Measurements from ENCODE around the gene ASPSCR1.

Gene ASPSCR1

DNA sequence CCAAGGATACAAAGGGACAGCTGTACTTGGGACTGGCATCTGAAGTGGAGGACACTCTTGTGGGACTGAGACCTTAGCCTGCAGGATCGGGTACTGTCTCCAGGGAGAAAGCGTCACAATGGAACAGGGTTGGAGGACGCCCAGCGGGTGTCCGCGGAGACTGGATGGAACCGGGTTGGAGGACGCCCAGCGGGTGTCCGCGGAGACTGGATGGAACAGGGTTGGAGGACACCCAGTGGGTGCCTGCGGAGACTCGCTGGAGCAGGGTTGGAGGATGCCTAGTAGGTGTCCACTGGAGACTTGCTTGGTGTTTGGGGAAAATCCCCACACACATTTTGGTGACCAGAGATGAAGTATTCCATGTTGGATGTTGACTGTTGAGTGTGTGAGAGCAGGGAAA is 30.2 kb upstream of the ASPSCR1 start, which contains the start of gene MYADML2:
Gene MYADML2, minus strand, starts transcription at position 45 of the 400 bp plus-strand sequence. CDS start 5,492 bp downstream, outside the sequence.
- TF ChIP-seq FOXP2 (optimal IDR thresholded peaks at IDR 0.05; ENCODE audit: borderline replicate concordance, extremely low read depth, extremely low read length, insufficient read depth), result no peak
- TF ChIP-seq SIN3A (IDR thresholded peaks at IDR 0.05; ENCODE audit: borderline replicate concordance, insufficient read depth, low read length), result no peak
- TF ChIP-seq POLR2AphosphoS5 (IDR thresholded peaks at IDR 0.05; ENCODE audit: low read depth, low read length), result no peak
- TF ChIP-seq TAF1 (IDR thresholded peaks at IDR 0.05; ENCODE audit: borderline replicate concordance, insufficient read depth, low read length), result no peak
- TF ChIP-seq, protein P1, sequence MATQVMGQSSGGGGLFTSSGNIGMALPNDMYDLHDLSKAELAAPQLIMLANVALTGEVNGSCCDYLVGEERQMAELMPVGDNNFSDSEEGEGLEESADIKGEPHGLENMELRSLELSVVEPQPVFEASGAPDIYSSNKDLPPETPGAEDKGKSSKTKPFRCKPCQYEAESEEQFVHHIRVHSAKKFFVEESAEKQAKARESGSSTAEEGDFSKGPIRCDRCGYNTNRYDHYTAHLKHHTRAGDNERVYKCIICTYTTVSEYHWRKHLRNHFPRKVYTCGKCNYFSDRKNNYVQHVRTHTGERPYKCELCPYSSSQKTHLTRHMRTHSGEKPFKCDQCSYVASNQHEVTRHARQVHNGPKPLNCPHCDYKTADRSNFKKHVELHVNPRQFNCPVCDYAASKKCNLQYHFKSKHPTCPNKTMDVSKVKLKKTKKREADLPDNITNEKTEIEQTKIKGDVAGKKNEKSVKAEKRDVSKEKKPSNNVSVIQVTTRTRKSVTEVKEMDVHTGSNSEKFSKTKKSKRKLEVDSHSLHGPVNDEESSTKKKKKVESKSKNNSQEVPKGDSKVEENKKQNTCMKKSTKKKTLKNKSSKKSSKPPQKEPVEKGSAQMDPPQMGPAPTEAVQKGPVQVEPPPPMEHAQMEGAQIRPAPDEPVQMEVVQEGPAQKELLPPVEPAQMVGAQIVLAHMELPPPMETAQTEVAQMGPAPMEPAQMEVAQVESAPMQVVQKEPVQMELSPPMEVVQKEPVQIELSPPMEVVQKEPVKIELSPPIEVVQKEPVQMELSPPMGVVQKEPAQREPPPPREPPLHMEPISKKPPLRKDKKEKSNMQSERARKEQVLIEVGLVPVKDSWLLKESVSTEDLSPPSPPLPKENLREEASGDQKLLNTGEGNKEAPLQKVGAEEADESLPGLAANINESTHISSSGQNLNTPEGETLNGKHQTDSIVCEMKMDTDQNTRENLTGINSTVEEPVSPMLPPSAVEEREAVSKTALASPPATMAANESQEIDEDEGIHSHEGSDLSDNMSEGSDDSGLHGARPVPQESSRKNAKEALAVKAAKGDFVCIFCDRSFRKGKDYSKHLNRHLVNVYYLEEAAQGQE (IDR thresholded peaks at IDR 0.05; ENCODE audit: insufficient read depth in 1 of 2, low read depth in 2 of 2, low read length in 2 of 2), result no peak

DNA sequence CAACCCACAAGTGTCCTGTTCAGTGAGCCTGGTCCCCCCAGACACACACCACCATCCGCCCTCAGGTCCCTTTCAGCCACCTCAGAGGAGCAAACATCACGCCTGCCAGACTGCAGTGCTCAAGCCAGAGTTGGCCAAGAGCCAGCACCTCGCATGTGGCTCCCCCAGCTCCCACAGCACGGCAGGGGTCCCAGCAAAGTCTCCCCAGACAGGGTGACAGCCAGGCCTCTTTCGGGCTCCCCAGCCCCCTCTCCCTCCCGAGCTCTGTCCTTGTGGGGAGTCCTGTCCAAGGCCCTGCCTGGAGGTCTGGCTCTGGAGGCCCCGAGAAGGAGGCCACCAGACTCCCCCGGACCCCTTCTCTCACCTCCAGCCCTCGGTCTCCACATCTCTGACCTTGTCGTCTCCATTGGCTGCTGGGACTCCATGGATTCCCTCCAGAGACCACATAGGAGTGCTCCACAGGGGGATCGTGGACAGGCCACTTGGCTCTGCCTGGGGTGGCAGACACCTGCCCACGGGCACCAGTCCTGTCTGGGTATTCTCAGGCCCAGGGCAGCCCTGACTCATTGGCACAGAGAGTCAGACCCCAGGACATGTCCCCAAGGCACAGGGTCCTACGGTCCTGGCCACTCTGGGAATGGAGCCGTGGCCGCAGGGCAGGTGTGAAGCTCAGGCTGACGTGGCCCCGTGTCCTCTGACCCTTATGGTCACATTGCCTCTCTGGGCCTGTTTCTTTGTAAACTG is 28.6 kb upstream of the ASPSCR1 start:
- TF ChIP-seq, protein P1 (IDR thresholded peaks at IDR 0.05; ENCODE audit: insufficient read depth in 1 of 2, low read depth in 2 of 2, low read length in 2 of 2), result no peak
- TF ChIP-seq SIN3A (IDR thresholded peaks at IDR 0.05; ENCODE audit: borderline replicate concordance, insufficient read depth, low read length), result no peak
- TF ChIP-seq TAF1 (IDR thresholded peaks at IDR 0.05; ENCODE audit: borderline replicate concordance, insufficient read depth, low read length), result no peak
- no peak for TF ChIP-seq POLR2AphosphoS5 (IDR thresholded peaks at IDR 0.05; ENCODE audit: low read depth, low read length)
- TF ChIP-seq FOXP2 (optimal IDR thresholded peaks at IDR 0.05; ENCODE audit: borderline replicate concordance, extremely low read depth, extremely low read length, insufficient read depth), result no peak

DNA sequence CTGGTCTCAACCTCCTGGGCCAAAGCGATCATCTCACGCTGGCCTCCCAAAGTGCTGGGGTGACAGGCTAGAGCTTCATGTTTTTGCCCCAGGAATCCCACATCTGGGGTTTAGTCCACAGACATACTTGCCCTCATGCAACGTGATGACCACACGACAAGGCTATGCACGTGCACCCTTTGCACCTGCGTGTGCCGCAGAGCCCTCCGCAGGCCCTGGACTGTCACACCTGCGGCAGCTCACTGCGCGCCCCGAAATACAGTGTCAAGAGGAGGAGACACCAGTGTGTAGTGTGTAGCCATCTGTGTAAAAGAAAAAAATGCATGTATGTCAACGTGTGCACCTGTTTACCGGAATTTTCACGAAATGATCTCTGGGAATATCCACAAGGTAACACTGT is 26.9 kb upstream of the ASPSCR1 start:
- TF ChIP-seq POLR2AphosphoS5 (IDR thresholded peaks at IDR 0.05; ENCODE audit: low read depth, low read length), result no peak
- no peak for TF ChIP-seq TAF1 (IDR thresholded peaks at IDR 0.05; ENCODE audit: borderline replicate concordance, insufficient read depth, low read length)
- TF ChIP-seq SIN3A (IDR thresholded peaks at IDR 0.05; ENCODE audit: borderline replicate concordance, insufficient read depth, low read length), result no peak
- TF ChIP-seq FOXP2 (optimal IDR thresholded peaks at IDR 0.05; ENCODE audit: borderline replicate concordance, extremely low read depth, extremely low read length, insufficient read depth), result no peak
- TF ChIP-seq, protein P1 (IDR thresholded peaks at IDR 0.05; ENCODE audit: insufficient read depth in 1 of 2, low read depth in 2 of 2, low read length in 2 of 2), result no peak

DNA sequence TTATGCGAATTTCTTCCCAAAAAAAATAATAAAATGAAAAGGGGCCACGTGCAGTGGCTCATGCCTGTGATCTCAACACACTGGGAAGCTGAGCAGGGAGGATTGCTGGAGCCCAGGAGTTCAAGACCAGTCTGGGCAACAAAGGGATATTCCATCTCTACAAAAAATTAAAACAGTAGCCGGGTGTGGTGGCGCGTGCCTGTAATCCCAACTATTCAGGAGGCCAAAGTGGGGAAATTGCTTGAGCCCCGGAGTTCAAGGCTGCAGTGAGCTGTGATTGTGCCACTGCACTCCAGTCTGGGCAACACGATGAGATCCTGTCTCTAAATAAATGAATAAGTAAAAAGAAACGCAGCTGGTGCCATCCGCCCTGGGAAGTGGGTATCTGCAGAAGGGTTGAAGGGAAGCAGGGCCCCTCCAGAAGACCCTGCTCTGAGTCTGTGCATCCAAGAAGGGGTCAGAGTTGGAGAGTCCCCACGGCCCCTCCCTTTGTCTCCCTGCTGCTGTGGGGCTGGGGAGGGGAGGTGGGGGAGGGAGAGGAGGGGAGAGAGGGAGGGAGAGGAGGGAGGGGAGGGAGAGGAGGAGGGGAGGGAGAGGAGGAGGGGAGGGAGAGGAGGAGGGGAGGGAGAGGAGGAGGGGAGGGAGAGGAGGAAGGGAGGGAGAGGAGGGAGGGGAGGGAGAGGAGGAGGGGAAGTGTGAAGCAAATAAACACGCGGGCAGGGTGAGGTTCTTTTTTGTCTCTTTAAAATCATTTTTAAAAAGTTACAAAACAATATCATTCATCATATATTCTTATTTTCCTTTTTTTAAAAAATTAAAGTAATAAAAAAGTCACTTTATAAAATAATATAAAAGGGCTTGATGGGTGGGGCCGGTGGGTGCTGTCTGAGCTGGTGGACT is 25.4 kb upstream of the ASPSCR1 start:
- TF ChIP-seq SIN3A (IDR thresholded peaks at IDR 0.05; ENCODE audit: borderline replicate concordance, insufficient read depth, low read length) (no peak), POLR2AphosphoS5 (IDR thresholded peaks at IDR 0.05; ENCODE audit: low read depth, low read length) (no peak), TAF1 (IDR thresholded peaks at IDR 0.05; ENCODE audit: borderline replicate concordance, insufficient read depth, low read length) (no peak), FOXP2 (optimal IDR thresholded peaks at IDR 0.05; ENCODE audit: borderline replicate concordance, extremely low read depth, extremely low read length, insufficient read depth) (no peak)
- TF ChIP-seq, protein P1 (IDR thresholded peaks at IDR 0.05; ENCODE audit: insufficient read depth in 1 of 2, low read depth in 2 of 2, low read length in 2 of 2), result no peak
